HEK293 (cell line): ENCODE results near the gene KIF17.

ENCODE experiments used
- KLF1 ChIP-seq: fragments of 450-650 bp; formaldehyde crosslinking; IDR thresholded peaks from 2 replicates; pipeline ENCODE4 v1.5.1; 2016; ENCODE audit warnings: missing biosample characterization, missing genetic modification characterization
- KLF16 ChIP-seq: fragments of 450-650 bp; formaldehyde crosslinking; IDR thresholded peaks from 2 replicates; pipeline ENCODE4 v1.5.1; 2017; ENCODE audit warnings: missing biosample characterization, missing genetic modification characterization
- PRDM2 ChIP-seq: fragments of 450-650 bp; formaldehyde crosslinking; IDR thresholded peaks from 2 replicates; pipeline ENCODE4 v1.5.1; 2016; ENCODE audit warnings: missing biosample characterization, missing genetic modification characterization, borderline replicate concordance
- SCRT2 ChIP-seq: fragments of 450-650 bp; formaldehyde crosslinking; IDR thresholded peaks from 2 replicates; pipeline ENCODE4 v1.5.1; 2016; ENCODE audit warnings: missing biosample characterization, missing genetic modification characterization
- SP2 ChIP-seq: fragments of 450-650 bp; formaldehyde crosslinking; IDR thresholded peaks from 2 replicates; pipeline ENCODE4 v1.5.1; 2016; ENCODE audit warnings: missing biosample characterization, missing genetic modification characterization
- WT1 ChIP-seq: fragments of 450-650 bp; formaldehyde crosslinking; IDR thresholded peaks from 2 replicates; pipeline ENCODE4 v1.5.1; 2016; ENCODE audit warnings: missing biosample characterization, missing genetic modification characterization
- ZBTB26 ChIP-seq: fragments of 450-650 bp; formaldehyde crosslinking; optimal IDR thresholded peaks from 2 replicates; pipeline ENCODE3; 2016; ENCODE audit warnings: missing biosample characterization, mild to moderate bottlenecking, missing genetic modification characterization
- ZEB2 ChIP-seq: fragments of 450-650 bp; formaldehyde crosslinking; IDR thresholded peaks from 2 replicates; pipeline ENCODE4 v1.5.1; 2016; ENCODE audit warnings: missing biosample characterization, missing genetic modification characterization
- ZNF202 ChIP-seq: fragments of 450-650 bp; formaldehyde crosslinking; IDR thresholded peaks from 2 replicates; pipeline ENCODE4 v1.5.1; 2016; ENCODE audit warnings: missing biosample characterization, missing genetic modification characterization, borderline replicate concordance
- ZNF211 ChIP-seq: fragments of 450-650 bp; formaldehyde crosslinking; IDR thresholded peaks from 2 replicates; pipeline ENCODE4 v1.5.1; 2016; ENCODE audit warnings: low read depth, missing biosample characterization, missing genetic modification characterization
- ZNF23 ChIP-seq: fragments of 450-650 bp; formaldehyde crosslinking; IDR thresholded peaks from 2 replicates; pipeline ENCODE4 v1.5.1; 2016; ENCODE audit warnings: missing biosample characterization, missing genetic modification characterization, borderline replicate concordance
- ZNF292 ChIP-seq: fragments of 450-650 bp; formaldehyde crosslinking; IDR thresholded peaks from 2 replicates; pipeline ENCODE4 v1.5.1; 2016; ENCODE audit warnings: low read depth, missing biosample characterization, missing genetic modification characterization, borderline replicate concordance
- ZNF302 ChIP-seq: fragments of 450-650 bp; formaldehyde crosslinking; IDR thresholded peaks from 2 replicates; pipeline ENCODE4 v1.5.1; 2016; ENCODE audit warnings: missing biosample characterization, missing genetic modification characterization, low read depth
- ZNF311 ChIP-seq: fragments of 450-650 bp; formaldehyde crosslinking; IDR thresholded peaks from 2 replicates; pipeline ENCODE4 v1.5.1; 2017; ENCODE audit warnings: missing biosample characterization, missing genetic modification characterization, borderline replicate concordance
- ZNF354C ChIP-seq: fragments of 450-650 bp; formaldehyde crosslinking; IDR thresholded peaks from 2 replicates; pipeline ENCODE4 v1.5.1; 2016; ENCODE audit warnings: missing biosample characterization, missing genetic modification characterization, low read depth, borderline replicate concordance
- ZNF37A ChIP-seq: fragments of 450-650 bp; IDR thresholded peaks from 2 replicates; pipeline ENCODE4 v1.5.1; 2018; ENCODE audit warnings: missing biosample characterization, missing genetic modification characterization
- ZNF704 ChIP-seq: fragments of 450-650 bp; formaldehyde crosslinking; IDR thresholded peaks from 2 replicates; pipeline ENCODE4 v1.5.1; 2016; ENCODE audit warnings: missing biosample characterization, missing genetic modification characterization
- ZSCAN4 ChIP-seq: fragments of 450-650 bp; formaldehyde crosslinking; IDR thresholded peaks from 2 replicates; pipeline ENCODE4 v1.5.1; 2017; ENCODE audit warnings: missing biosample characterization, missing genetic modification characterization
- TF ChIP-seq, protein P1 (sequence below): fragments of 450-650 bp; formaldehyde crosslinking; IDR thresholded peaks from 2 replicates; pipeline ENCODE4 v1.5.1; 2016; ENCODE audit warnings: missing biosample characterization, missing genetic modification characterization, borderline replicate concordance
- TF ChIP-seq, protein P2 (sequence below): fragments of 450-650 bp; formaldehyde crosslinking; IDR thresholded peaks from 2 replicates; pipeline ENCODE4 v1.5.1; 2017; ENCODE audit warnings: missing biosample characterization, missing genetic modification characterization
- TF ChIP-seq, protein P3 (sequence below): fragments of 450-650 bp; formaldehyde crosslinking; IDR thresholded peaks from 2 replicates; pipeline ENCODE4 v1.5.1; 2016; ENCODE audit warnings: missing biosample characterization, missing genetic modification characterization, low read depth

KIF17 gene

GRCh38 chr1:20633190-20634064 is 84.4 kb downstream of the KIF17 start, which contains the start of gene PINK1 (continued):
- TF ChIP-seq, protein P1, sequence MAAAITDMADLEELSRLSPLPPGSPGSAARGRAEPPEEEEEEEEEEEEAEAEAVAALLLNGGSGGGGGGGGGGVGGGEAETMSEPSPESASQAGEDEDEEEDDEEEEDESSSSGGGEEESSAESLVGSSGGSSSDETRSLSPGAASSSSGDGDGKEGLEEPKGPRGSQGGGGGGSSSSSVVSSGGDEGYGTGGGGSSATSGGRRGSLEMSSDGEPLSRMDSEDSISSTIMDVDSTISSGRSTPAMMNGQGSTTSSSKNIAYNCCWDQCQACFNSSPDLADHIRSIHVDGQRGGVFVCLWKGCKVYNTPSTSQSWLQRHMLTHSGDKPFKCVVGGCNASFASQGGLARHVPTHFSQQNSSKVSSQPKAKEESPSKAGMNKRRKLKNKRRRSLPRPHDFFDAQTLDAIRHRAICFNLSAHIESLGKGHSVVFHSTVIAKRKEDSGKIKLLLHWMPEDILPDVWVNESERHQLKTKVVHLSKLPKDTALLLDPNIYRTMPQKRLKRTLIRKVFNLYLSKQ: no peak
- TF ChIP-seq ZBTB26 (tag by site-specific recombination): peak; percentile 48
- TF ChIP-seq SP2 (tag by site-specific recombination): peak; percentile 69
- no peak for TF ChIP-seq ZNF292 (tag by site-specific recombination)
- peak; percentile 27; the same call in 1 of the 2 replicates for TF ChIP-seq KLF1 (tag by site-specific recombination)
- TF ChIP-seq WT1 (tag by site-specific recombination): no peak
- TF ChIP-seq ZNF302 (tag by site-specific recombination): no peak
- TF ChIP-seq ZNF202: no peak
- TF ChIP-seq ZNF23 (tag by site-specific recombination): no peak
- no peak for TF ChIP-seq ZNF37A
- TF ChIP-seq, protein P2, sequence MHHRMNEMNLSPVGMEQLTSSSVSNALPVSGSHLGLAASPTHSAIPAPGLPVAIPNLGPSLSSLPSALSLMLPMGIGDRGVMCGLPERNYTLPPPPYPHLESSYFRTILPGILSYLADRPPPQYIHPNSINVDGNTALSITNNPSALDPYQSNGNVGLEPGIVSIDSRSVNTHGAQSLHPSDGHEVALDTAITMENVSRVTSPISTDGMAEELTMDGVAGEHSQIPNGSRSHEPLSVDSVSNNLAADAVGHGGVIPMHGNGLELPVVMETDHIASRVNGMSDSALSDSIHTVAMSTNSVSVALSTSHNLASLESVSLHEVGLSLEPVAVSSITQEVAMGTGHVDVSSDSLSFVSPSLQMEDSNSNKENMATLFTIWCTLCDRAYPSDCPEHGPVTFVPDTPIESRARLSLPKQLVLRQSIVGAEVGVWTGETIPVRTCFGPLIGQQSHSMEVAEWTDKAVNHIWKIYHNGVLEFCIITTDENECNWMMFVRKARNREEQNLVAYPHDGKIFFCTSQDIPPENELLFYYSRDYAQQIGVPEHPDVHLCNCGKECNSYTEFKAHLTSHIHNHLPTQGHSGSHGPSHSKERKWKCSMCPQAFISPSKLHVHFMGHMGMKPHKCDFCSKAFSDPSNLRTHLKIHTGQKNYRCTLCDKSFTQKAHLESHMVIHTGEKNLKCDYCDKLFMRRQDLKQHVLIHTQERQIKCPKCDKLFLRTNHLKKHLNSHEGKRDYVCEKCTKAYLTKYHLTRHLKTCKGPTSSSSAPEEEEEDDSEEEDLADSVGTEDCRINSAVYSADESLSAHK (tag by site-specific recombination): no peak
- TF ChIP-seq ZNF311 (tag by site-specific recombination): no peak
- no peak for TF ChIP-seq ZNF354C (tag by site-specific recombination)
- no peak for TF ChIP-seq PRDM2
- TF ChIP-seq, protein P3, sequence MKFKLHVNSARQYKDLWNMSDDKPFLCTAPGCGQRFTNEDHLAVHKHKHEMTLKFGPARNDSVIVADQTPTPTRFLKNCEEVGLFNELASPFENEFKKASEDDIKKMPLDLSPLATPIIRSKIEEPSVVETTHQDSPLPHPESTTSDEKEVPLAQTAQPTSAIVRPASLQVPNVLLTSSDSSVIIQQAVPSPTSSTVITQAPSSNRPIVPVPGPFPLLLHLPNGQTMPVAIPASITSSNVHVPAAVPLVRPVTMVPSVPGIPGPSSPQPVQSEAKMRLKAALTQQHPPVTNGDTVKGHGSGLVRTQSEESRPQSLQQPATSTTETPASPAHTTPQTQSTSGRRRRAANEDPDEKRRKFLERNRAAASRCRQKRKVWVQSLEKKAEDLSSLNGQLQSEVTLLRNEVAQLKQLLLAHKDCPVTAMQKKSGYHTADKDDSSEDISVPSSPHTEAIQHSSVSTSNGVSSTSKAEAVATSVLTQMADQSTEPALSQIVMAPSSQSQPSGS: no peak
- TF ChIP-seq ZNF211 (tag by site-specific recombination): no peak
- TF ChIP-seq KLF16 (tag by site-specific recombination): peak; percentile 67; the same call in 1 of the 2 replicates
- no peak for TF ChIP-seq ZSCAN4
- TF ChIP-seq ZEB2 (tag by site-specific recombination): peak; percentile 57; the same call in 1 of the 2 replicates
- 0 out of 2 replicates have a peak, but pooled peaks have one; percentile 49 for TF ChIP-seq SCRT2
- TF ChIP-seq ZNF704 (tag by site-specific recombination): no peak
